HG03103 (cell line): ENCODE measurements around the gene NGB.

Source experiments
- ATAC-seq: cut with Tn5 transposase; IDR thresholded peaks from one replicate; pipeline ENCODE4 v1.9.1; 2021; ENCODE audit warnings: low read depth; ENCODE audit not compliant: unreplicated experiment

NGB gene

GRCh38 chr14:77265561-77266335 is 5.3 kb downstream of the NGB start:
- ATAC-seq: no peak

- ATAC-seq: no peak
These were observed 5.9 kb downstream of the NGB start for GRCh38 chr14:77265187-77265515.

GRCh38 chr14:77264466-77265186 is 6.4 kb downstream of the NGB start:
- no peak for ATAC-seq

GRCh38 chr14:77260631-77261030 is 10.4 kb downstream of the NGB start:
- no peak for ATAC-seq

- no peak for ATAC-seq
These were observed 10.8 kb downstream of the NGB start for GRCh38 chr14:77260199-77260598.

- no peak for ATAC-seq
These were observed 11.8 kb downstream of the NGB start for GRCh38 chr14:77259025-77259715.

GRCh38 chr14:77258566-77258965 is 12.4 kb downstream of the NGB start:
- ATAC-seq: no peak

- ATAC-seq: no peak
These were observed 13.3 kb downstream of the NGB start for GRCh38 chr14:77257700-77258099.

- ATAC-seq: no peak
These were observed 14.3 kb downstream of the NGB start for GRCh38 chr14:77256694-77257093.

- no peak for ATAC-seq
These were observed 17.4 kb downstream of the NGB start for GRCh38 chr14:77253333-77254190.

GRCh38 chr14:77251870-77252269 is 19.1 kb downstream of the NGB start:
- no peak for ATAC-seq

- ATAC-seq: no peak
These were observed 20.1 kb downstream of the NGB start for GRCh38 chr14:77250927-77251326.

- no peak for ATAC-seq
These were observed 21.7 kb downstream of the NGB start for GRCh38 chr14:77249286-77249685.

GRCh38 chr14:77248666-77249065 is 22.3 kb downstream of the NGB start:
- ATAC-seq: no peak

GRCh38 chr14:77246784-77247183 is 24.2 kb downstream of the NGB start:
- no peak for ATAC-seq

GRCh38 chr14:77245820-77246219 is 25.2 kb downstream of the NGB start:
- no peak for ATAC-seq

- peak; percentile 60 for ATAC-seq
These were observed 27.2 kb downstream of the NGB start for GRCh38 chr14:77243853-77244252.

GRCh38 chr14:77242752-77243151 is 28.3 kb downstream of the NGB start:
- ATAC-seq: no peak

GRCh38 chr14:77241955-77242354 is 29.1 kb downstream of the NGB start:
- no peak for ATAC-seq

GRCh38 chr14:77240336-77240915 is 30.6 kb downstream of the NGB start:
- ATAC-seq: no peak
